Osteocyte (in vitro differentiated cells): ENCODE measurements around the gene HOGA1. TPM values are rescaled to one million over a fixed set of nuclear protein-coding genes. Genes with fewer than 3 reads are reported as not detected.

ENCODE experiments used
- DNase-seq: peaks from one replicate; pipeline ENCODE4 v3.0.0; 2021; ENCODE audit warnings: mixed read lengths; ENCODE audit not compliant: unreplicated experiment; ENCODE audit errors: extremely low spot score
- H3K27ac Mint-ChIP-seq: one replicate; pipeline ENCODE4 v1.8.0; 2021; ENCODE audit warnings: mild to moderate bottlenecking, mixed read lengths; ENCODE audit not compliant: unreplicated experiment
- H3K27me3 Mint-ChIP-seq: one replicate; pipeline ENCODE4 v1.8.0; 2021; ENCODE audit warnings: mixed read lengths; ENCODE audit not compliant: unreplicated experiment
- H3K36me3 Mint-ChIP-seq: one replicate; pipeline ENCODE4 v1.8.0; 2021; ENCODE audit warnings: mixed read lengths; ENCODE audit not compliant: unreplicated experiment
- H3K4me1 Mint-ChIP-seq: one replicate; pipeline ENCODE4 v1.8.0; 2021; ENCODE audit warnings: mixed read lengths; ENCODE audit not compliant: unreplicated experiment
- H3K4me3 Mint-ChIP-seq: one replicate; pipeline ENCODE4 v1.8.0; 2021; ENCODE audit warnings: mild to moderate bottlenecking, moderate library complexity, mixed read lengths; ENCODE audit not compliant: unreplicated experiment
- H3K9me3 Mint-ChIP-seq: one replicate; pipeline ENCODE4 v1.8.0; 2021; ENCODE audit warnings: mixed read lengths; ENCODE audit not compliant: unreplicated experiment
- CTCF ChIP-seq: fragments of 200-600 bp; sonication (generic); IDR thresholded peaks from 2 replicates; pipeline ENCODE4 v1.5.0; 2021; ENCODE audit warnings: antibody characterized with exemption, mild to moderate bottlenecking, moderate library complexity
- total RNA-seq: library from RNA; stranded (reverse); gene quantifications from 2 replicates; pipeline ENCODE4 v1.2.1, GENCODE V29; 2021

The HOGA1 gene
- total RNA-seq, 1 donor from 2014 or later, result not detected

GRCh38 chr10:97570146-97570788, 13.9 kb upstream of the HOGA1 start:
- H3K4me1 Mint-ChIP-seq, result peaks cover 50% of the 10 kb centered on the region

GRCh38 chr10:97570789-97571471, 13.3 kb upstream of the HOGA1 start:
- no peak for TF ChIP-seq CTCF
- no peaks in the 10 kb centered on the region for H3K9me3 Mint-ChIP-seq

More at GRCh38 chr10:97570146-97570788, 13.9 kb upstream of the HOGA1 start:
- no peak for DNase-seq
- Mint-ChIP-seq H3K27ac (no peak overlapping the region), H3K27me3 (no peaks in the 10 kb centered on the region), H3K36me3 (peaks cover 4% of the 10 kb centered on the region), H3K9me3 (no peaks in the 10 kb centered on the region), H3K4me3 (no peak overlapping the region)
- TF ChIP-seq CTCF, result no peak

GRCh38 chr10:97571622-97572021, 12.6 kb upstream of the HOGA1 start:
- peaks cover 56% of the 10 kb centered on the region for H3K4me1 Mint-ChIP-seq
- no peak for TF ChIP-seq CTCF
- H3K27me3 Mint-ChIP-seq, result no peaks in the 10 kb centered on the region
- H3K27ac Mint-ChIP-seq, result peak overlapping the region; percentile 40
- H3K9me3 Mint-ChIP-seq, result no peaks in the 10 kb centered on the region
- peaks cover 4% of the 10 kb centered on the region for H3K36me3 Mint-ChIP-seq
- no peak overlapping the region for H3K4me3 Mint-ChIP-seq
- no peak for DNase-seq

More at GRCh38 chr10:97570789-97571471, 13.3 kb upstream of the HOGA1 start:
- peak overlapping the region; percentile 40 for H3K27ac Mint-ChIP-seq
- H3K4me3 Mint-ChIP-seq, result no peak overlapping the region
- H3K4me1 Mint-ChIP-seq, result peaks cover 55% of the 10 kb centered on the region
- no peak for DNase-seq
- peaks cover 4% of the 10 kb centered on the region for H3K36me3 Mint-ChIP-seq
- H3K27me3 Mint-ChIP-seq, result no peaks in the 10 kb centered on the region

GRCh38 chr10:97572214-97572989, 11.8 kb upstream of the HOGA1 start, which contains the start of gene ANKRD2:
ANKRD2 (plus strand) TSS chr10:97572779; CDS start chr10:97572789, 10 bp downstream.
- Mint-ChIP-seq H3K36me3 (peaks cover 4% of the 10 kb centered on the region), H3K4me1 (peaks cover 54% of the 10 kb centered on the region), H3K4me3 (no peak within 1 kb of the TSS), H3K9me3 (no peaks in the 10 kb centered on the region), H3K27ac (peak within 1 kb of the TSS; percentile 81), H3K27me3 (no peaks in the 10 kb centered on the region)
- peak; percentile 89 for DNase-seq
- peak; percentile 90 for TF ChIP-seq CTCF

- H3K9me3 Mint-ChIP-seq, result no peaks in the 10 kb centered on the region
- H3K36me3 Mint-ChIP-seq, result peaks cover 4% of the 10 kb centered on the region
- no peak for DNase-seq
- peaks cover 54% of the 10 kb centered on the region for H3K4me1 Mint-ChIP-seq
- H3K27me3 Mint-ChIP-seq, result no peaks in the 10 kb centered on the region
- H3K4me3 Mint-ChIP-seq, result no peak overlapping the region
- TF ChIP-seq CTCF, result no peak
- H3K27ac Mint-ChIP-seq, result peak overlapping the region; percentile 81
These were observed 11.2 kb upstream of the HOGA1 start for GRCh38 chr10:97573021-97573420.
